ENCODE results near the gene PARVA.
"Not testable (repeated sequence)": the region's sequence is repeated elsewhere in the genome, so short reads cannot be mapped to it uniquely, and the experiment has no call there.

DNA sequence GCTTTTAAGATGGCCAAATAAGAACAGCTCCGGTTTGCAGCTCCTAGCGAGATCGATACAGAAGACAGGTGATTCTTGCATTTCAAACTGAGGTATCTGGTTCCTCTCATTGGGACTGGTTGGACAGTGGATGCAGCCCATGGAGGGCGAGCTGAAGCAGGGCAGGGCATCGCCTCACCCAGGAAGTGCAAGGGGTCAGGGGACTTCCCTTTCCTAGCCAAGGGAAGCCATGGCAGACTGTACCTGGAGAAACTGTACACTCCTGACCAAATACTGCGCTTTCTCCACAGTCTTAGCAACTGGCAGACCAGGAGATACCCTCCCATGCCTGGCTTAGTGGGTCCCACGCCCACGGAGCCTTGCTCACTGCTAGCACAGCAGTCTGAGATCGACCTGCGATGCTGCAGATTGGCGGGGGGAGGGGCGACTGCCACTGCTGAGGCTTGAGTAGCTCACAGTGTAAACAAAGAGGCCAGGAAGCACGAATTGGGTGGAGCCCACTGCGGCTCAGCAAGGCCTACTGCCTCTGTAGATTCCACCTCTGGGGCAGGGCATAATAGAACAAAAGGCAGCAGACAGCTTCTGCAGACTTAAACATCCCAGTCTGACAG, 11.3 kb upstream of the PARVA start:
- TF ChIP-seq, protein P1, sequence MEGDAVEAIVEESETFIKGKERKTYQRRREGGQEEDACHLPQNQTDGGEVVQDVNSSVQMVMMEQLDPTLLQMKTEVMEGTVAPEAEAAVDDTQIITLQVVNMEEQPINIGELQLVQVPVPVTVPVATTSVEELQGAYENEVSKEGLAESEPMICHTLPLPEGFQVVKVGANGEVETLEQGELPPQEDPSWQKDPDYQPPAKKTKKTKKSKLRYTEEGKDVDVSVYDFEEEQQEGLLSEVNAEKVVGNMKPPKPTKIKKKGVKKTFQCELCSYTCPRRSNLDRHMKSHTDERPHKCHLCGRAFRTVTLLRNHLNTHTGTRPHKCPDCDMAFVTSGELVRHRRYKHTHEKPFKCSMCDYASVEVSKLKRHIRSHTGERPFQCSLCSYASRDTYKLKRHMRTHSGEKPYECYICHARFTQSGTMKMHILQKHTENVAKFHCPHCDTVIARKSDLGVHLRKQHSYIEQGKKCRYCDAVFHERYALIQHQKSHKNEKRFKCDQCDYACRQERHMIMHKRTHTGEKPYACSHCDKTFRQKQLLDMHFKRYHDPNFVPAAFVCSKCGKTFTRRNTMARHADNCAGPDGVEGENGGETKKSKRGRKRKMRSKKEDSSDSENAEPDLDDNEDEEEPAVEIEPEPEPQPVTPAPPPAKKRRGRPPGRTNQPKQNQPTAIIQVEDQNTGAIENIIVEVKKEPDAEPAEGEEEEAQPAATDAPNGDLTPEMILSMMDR (IDR thresholded peaks at IDR 0.05): not testable (repeated sequence)
- not testable (repeated sequence) for TF ChIP-seq POLR2A (IDR thresholded peaks at IDR 0.05; ENCODE audit: low read depth); EP300 (IDR thresholded peaks at IDR 0.05); POLR2AphosphoS5 (IDR thresholded peaks at IDR 0.05)

All from esophagus muscularis mucosa (tissue), 4 donors.